HG02870 (cell line): ENCODE results near the gene RAB27A.
"Not testable (repeated sequence)": the region's sequence is repeated elsewhere in the genome, so short reads cannot be mapped to it uniquely, and the experiment has no call there.

Experiments
- ATAC-seq: cut with Tn5 transposase; IDR thresholded peaks from one replicate; pipeline ENCODE4 v1.9.1; 2021; ENCODE audit warnings: mild to moderate bottlenecking, moderate library complexity; ENCODE audit not compliant: unreplicated experiment

Gene RAB27A

GRCh38 chr15:55253580-55253979, 36.0 kb downstream of the RAB27A start:
- ATAC-seq, result no peak

- not testable (repeated sequence) for ATAC-seq
These were observed 37.4 kb downstream of the RAB27A start for GRCh38 chr15:55252201-55252600.

GRCh38 chr15:55250941-55251340, 38.7 kb downstream of the RAB27A start:
- ATAC-seq, result no peak

GRCh38 chr15:55250392-55250791, 39.2 kb downstream of the RAB27A start:
- ATAC-seq, result no peak

GRCh38 chr15:55249885-55250284, 39.7 kb downstream of the RAB27A start:
- not testable (repeated sequence) for ATAC-seq

- ATAC-seq, result no peak
These were observed 40.7 kb downstream of the RAB27A start for GRCh38 chr15:55248895-55249294.

- no peak for ATAC-seq
These were observed 41.7 kb downstream of the RAB27A start for GRCh38 chr15:55247766-55248427.

GRCh38 chr15:55247311-55247710, 42.3 kb downstream of the RAB27A start:
- no peak for ATAC-seq

GRCh38 chr15:55246567-55246966, 43.0 kb downstream of the RAB27A start:
- ATAC-seq, result no peak

GRCh38 chr15:55245059-55245458, 44.6 kb downstream of the RAB27A start:
- ATAC-seq, result no peak

- ATAC-seq, result no peak
These were observed 47.7 kb downstream of the RAB27A start for GRCh38 chr15:55241891-55242290.

- no peak for ATAC-seq
These were observed 48.4 kb downstream of the RAB27A start for GRCh38 chr15:55241186-55241585.

GRCh38 chr15:55240125-55240760, 49.4 kb downstream of the RAB27A start:
- ATAC-seq, result no peak

GRCh38 chr15:55239440-55240124, 50.0 kb downstream of the RAB27A start:
- ATAC-seq, result no peak

GRCh38 chr15:55238877-55239276, 50.7 kb downstream of the RAB27A start:
- no peak for ATAC-seq

GRCh38 chr15:55237219-55238130, 52.1 kb downstream of the RAB27A start:
- no peak for ATAC-seq

GRCh38 chr15:55235546-55236036, 54.0 kb downstream of the RAB27A start:
- no peak for ATAC-seq

GRCh38 chr15:55234800-55235104, 54.9 kb downstream of the RAB27A start:
- ATAC-seq, result no peak

- no peak for ATAC-seq
These were observed 55.4 kb downstream of the RAB27A start for GRCh38 chr15:55234104-55234799.

- ATAC-seq, result no peak
These were observed 58.2 kb downstream of the RAB27A start for GRCh38 chr15:55231455-55231854.
